Activated B cell treated with CpG ODN at 0.5 μM for 24 hours (primary cell): ENCODE measurements around the gene PSMB3. TPM values are rescaled to one million over a fixed set of nuclear protein-coding genes. Genes with fewer than 3 reads are reported as not detected.

Source experiments
- ATAC-seq: fragments of 200-7000 bp; cut with Tn5 transposase; one replicate; pipeline ENCODE4 v1.10.0; 2021; ENCODE audit warnings: low read depth, mild to moderate bottlenecking, moderate library complexity
- CTCF ChIA-PET: fragments of 350-600 bp; sonication (Branson Sonifier 250); formaldehyde crosslinking; loops from one replicate; lab custom pipeline; 2021; ENCODE audit warnings: antibody characterized with exemption; lab: Charles Lee
- POLR2A ChIA-PET: fragments of 350-600 bp; sonication (Branson Sonifier 250); formaldehyde crosslinking; loops from one replicate; lab custom pipeline; 2021; ENCODE audit warnings: antibody characterized with exemption; lab: Charles Lee
- DNase-seq: peaks from one replicate; pipeline ENCODE4 v3.0.0; 2022
- H3K27ac Mint-ChIP-seq: one replicate; pipeline ENCODE4 v1.8.0; 2020; ENCODE audit warnings: mixed read lengths
- H3K27me3 Mint-ChIP-seq: one replicate; pipeline ENCODE4 v1.8.0; 2021; ENCODE audit warnings: mixed read lengths
- H3K36me3 Mint-ChIP-seq: one replicate; pipeline ENCODE4 v1.8.0; 2021; ENCODE audit warnings: low read depth, mixed read lengths
- H3K4me1 Mint-ChIP-seq: one replicate; pipeline ENCODE4 v1.8.0; 2021; ENCODE audit warnings: mixed read lengths
- H3K4me3 Mint-ChIP-seq: one replicate; pipeline ENCODE4 v1.8.0; 2020; ENCODE audit warnings: mild to moderate bottlenecking, mixed read lengths
- H3K9me3 Mint-ChIP-seq: one replicate; pipeline ENCODE4 v1.8.0; 2020; ENCODE audit warnings: mixed read lengths
- intact Hi-C: fragments of 100-400 bp; cut with micrococcal nuclease; formaldehyde crosslinking; loops from one replicate; pipeline ENCODE4 v1.15.1; 2024
- total RNA-seq: library from RNA; stranded (reverse); gene quantifications from 2 replicates; pipeline ENCODE4 v1.2.3, GENCODE V29; 2022
- TF ChIP-seq, protein P1 (sequence below): fragments of 200-600 bp; IDR thresholded peaks from one replicate; pipeline ENCODE4 v1.8.0; 2022; ENCODE audit warnings: antibody characterized with exemption, mild to moderate bottlenecking

Gene PSMB3
- total RNA-seq, 1 donor from 2014 or later: 234 TPM

GRCh38 chr17:38798614-38799500 lies 46.3 kb downstream of the PSMB3 start:
- intact Hi-C loops: loop anchor here (1.0 to 2.0 kb wide), 5 partner anchors 12 to 354 kb away; partner anchors contain the start of genes CWC25 and PSMB3
- ChIA-PET POLR2A (interaction anchor here (0.6 to 2.7 kb wide), 9 partner anchors 46 to 1441 kb away, joined by 3 to 16 read pairs (median 4); partner anchors contain the start of genes CDK12, LASP1, MLLT6 and PSMB3), CTCF (interaction anchor here (0.8 kb wide), 1 partner anchor 355 kb away, joined by 4 read pairs; no protein-coding TSS in a partner anchor)
- DNase-seq (no peak), ATAC-seq (peak; percentile 6)
- H3K27ac Mint-ChIP-seq: peak overlapping the region; percentile 81
- peak overlapping the region; percentile 88 for H3K4me3 Mint-ChIP-seq
- TF ChIP-seq, protein P1, sequence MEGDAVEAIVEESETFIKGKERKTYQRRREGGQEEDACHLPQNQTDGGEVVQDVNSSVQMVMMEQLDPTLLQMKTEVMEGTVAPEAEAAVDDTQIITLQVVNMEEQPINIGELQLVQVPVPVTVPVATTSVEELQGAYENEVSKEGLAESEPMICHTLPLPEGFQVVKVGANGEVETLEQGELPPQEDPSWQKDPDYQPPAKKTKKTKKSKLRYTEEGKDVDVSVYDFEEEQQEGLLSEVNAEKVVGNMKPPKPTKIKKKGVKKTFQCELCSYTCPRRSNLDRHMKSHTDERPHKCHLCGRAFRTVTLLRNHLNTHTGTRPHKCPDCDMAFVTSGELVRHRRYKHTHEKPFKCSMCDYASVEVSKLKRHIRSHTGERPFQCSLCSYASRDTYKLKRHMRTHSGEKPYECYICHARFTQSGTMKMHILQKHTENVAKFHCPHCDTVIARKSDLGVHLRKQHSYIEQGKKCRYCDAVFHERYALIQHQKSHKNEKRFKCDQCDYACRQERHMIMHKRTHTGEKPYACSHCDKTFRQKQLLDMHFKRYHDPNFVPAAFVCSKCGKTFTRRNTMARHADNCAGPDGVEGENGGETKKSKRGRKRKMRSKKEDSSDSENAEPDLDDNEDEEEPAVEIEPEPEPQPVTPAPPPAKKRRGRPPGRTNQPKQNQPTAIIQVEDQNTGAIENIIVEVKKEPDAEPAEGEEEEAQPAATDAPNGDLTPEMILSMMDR: no peak
- H3K36me3 Mint-ChIP-seq: peaks cover 40% of the 10 kb centered on the region
- H3K4me1 Mint-ChIP-seq: peaks cover 37% of the 10 kb centered on the region
- H3K27me3 Mint-ChIP-seq: no peaks in the 10 kb centered on the region
- no peaks in the 10 kb centered on the region for H3K9me3 Mint-ChIP-seq

DNA sequence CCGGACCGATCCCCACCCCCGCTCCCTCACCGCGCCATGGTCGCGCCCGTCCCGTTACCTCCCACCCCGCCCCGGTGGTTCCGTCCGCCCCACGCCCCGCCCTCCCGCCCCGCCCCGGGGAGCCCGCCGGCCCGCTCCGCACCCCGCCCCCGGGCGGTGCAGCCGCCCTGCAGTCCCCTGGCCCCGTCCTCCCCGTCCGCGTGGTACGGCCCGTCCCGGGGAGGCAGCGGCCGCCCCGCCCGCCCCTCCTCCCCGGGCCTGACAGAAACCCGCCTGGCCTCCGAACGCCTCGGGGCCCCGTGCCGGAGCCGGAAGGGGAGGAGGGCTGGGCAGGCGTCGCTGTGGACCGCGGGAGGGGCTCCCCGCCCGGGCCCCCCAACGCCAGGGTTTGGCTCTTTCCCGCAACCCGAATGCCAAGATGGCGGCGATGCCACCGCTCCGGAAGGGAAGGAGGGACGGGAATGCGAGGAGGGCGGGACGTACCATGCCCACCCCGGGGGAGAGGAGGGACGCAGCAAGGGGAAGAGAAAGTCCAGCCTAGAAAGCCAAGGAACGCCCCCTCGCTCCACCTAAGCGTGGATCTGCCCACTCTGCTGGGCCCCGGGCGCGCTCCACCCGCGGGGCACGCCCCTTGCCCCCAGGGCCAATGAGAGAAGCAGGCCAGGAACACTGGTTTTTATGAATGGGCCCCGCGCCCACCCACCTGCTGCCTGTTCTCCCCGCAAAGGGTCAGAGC lies 47.1 kb downstream of the PSMB3 start, which contains the start of gene PIP4K2B:
TSS of gene PIP4K2B (minus strand) at position 56 of the 736 bp plus-strand sequence. CDS start 132 bp downstream, outside the sequence.
- Mint-ChIP-seq H3K4me3 (peak within 1 kb of the TSS; percentile 88), H3K36me3 (peaks cover 43% of the 10 kb centered on the region), H3K4me1 (peaks cover 32% of the 10 kb centered on the region), H3K27ac (peak within 1 kb of the TSS; percentile 87), H3K9me3 (no peaks in the 10 kb centered on the region), H3K27me3 (no peaks in the 10 kb centered on the region)
- DNase-seq (peak; percentile 86), ATAC-seq (peak; percentile 85)
- ChIA-PET POLR2A (interaction anchor here (0.7 to 2.7 kb wide), 9 partner anchors 9 to 1441 kb away, joined by 3 to 16 read pairs (median 6); partner anchors contain the start of genes CDK12, CWC25, LASP1 and MLLT6), CTCF (interaction anchor here (0.8 kb wide), 1 partner anchor 354 kb away, joined by 4 read pairs; no protein-coding TSS in a partner anchor)
- intact Hi-C loops: loop anchor here (1.0 to 2.0 kb wide), 7 partner anchors 26 to 353 kb away; partner anchors contain the start of genes CWC25, PSMB3 and RPL23
- TF ChIP-seq, protein P1: no peak

GRCh38 chr17:38800237-38800760 lies 47.8 kb downstream of the PSMB3 start:
- intact Hi-C loops: loop anchor here (1.0 kb wide), 3 partner anchors 53 to 98 kb away; partner anchors contain the start of gene RPL23
- H3K4me1 Mint-ChIP-seq: peaks cover 32% of the 10 kb centered on the region

GRCh38 chr17:38809828-38810227 lies 57.3 kb downstream of the PSMB3 start:
- no peaks in the 10 kb centered on the region for H3K27me3 Mint-ChIP-seq
- ChIA-PET POLR2A (no interaction called here), CTCF (no interaction called here)
- no peaks in the 10 kb centered on the region for H3K9me3 Mint-ChIP-seq
- ATAC-seq: no peak
- TF ChIP-seq, protein P1: no peak
- DNase-seq: no peak
- H3K4me3 Mint-ChIP-seq: no peak overlapping the region
- H3K27ac Mint-ChIP-seq: no peak overlapping the region
- H3K4me1 Mint-ChIP-seq: peaks cover 3% of the 10 kb centered on the region
- intact Hi-C loops: no loop called here
- H3K36me3 Mint-ChIP-seq: peaks cover 67% of the 10 kb centered on the region

More at GRCh38 chr17:38800237-38800760, 47.8 kb downstream of the PSMB3 start:
- Mint-ChIP-seq H3K27me3 (no peaks in the 10 kb centered on the region), H3K36me3 (peaks cover 41% of the 10 kb centered on the region), H3K9me3 (no peaks in the 10 kb centered on the region), H3K27ac (peak overlapping the region; percentile 87), H3K4me3 (peak overlapping the region; percentile 88)
- DNase-seq (no peak), ATAC-seq (no peak)
- CTCF ChIA-PET: no interaction called here
- TF ChIP-seq, protein P1: no peak
- POLR2A ChIA-PET: interaction anchor here (0.9 to 2.7 kb wide), 4 partner anchors 8 to 69 kb away, joined by 3 to 16 read pairs (median 10); partner anchors contain the start of genes CWC25, LASP1 and RPL23

Other genes starting within 250 kb of the PSMB3 start
- 0.24 and 0.35 TPM in 2 replicates for gene SRCIN1, start 146.8 kb upstream of the PSMB3 start, total RNA-seq
- 2.8 and 3.0 TPM in 2 replicates for gene EPOP, start 77.8 kb upstream of the PSMB3 start, total RNA-seq
- gene MLLT6, start 47.5 kb upstream of the PSMB3 start, total RNA-seq: 166 and 192 TPM in 2 replicates
- gene CISD3, start 22.4 kb upstream of the PSMB3 start, total RNA-seq: 11.2 and 12.1 TPM in 2 replicates
- gene PCGF2, start 4.4 kb upstream of the PSMB3 start, total RNA-seq: not detected in 2 replicates
- gene PIP4K2B, start 46.8 kb downstream of the PSMB3 start, total RNA-seq: 32.1 and 33.0 TPM in 2 replicates
- gene CWC25, start 72.6 kb downstream of the PSMB3 start, total RNA-seq: 35.6 and 38.3 TPM in 2 replicates
- 2,652 and 3,293 TPM in 2 replicates for gene RPL23, start 101.0 kb downstream of the PSMB3 start, total RNA-seq
- 117 and 127 TPM in 2 replicates for gene LASP1, start 117.3 kb downstream of the PSMB3 start, total RNA-seq
- gene FBXO47, start 214.7 kb downstream of the PSMB3 start, total RNA-seq: not detected in 2 replicates